ENCODE results near the gene RFX6. TPM values are rescaled to one million over a fixed set of nuclear protein-coding genes. Genes with fewer than 3 reads are reported as not detected.
A peak's percentile ranks its signal among the peaks of the same experiment; 100 is the strongest.

The RFX6 gene
- total RNA-seq, 2 donors from 2014 or later: 0.59 to 1.6 TPM

DNA sequence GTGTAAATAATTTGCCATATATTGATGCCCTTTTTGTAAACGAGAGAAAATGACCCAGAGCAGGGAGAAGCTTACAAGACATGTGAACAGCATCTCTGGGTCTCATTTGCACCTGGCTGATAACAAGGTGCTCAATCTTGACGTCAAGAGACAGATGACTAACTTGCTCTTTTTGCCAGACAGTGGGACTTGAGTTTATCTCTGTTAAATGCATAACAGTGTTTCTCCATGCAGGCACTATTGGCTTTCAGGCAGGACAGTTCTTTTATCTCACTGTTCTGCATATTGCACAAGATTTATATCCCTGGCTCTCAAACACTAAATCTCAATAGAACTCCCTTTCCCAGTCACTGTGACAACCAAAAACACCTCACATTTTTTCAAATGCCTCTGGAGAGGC lies 56.4 kb downstream of the RFX6 start:
- H3K9me3 ChIP-seq: no peaks in the 10 kb centered on the region
- H3K4me3 ChIP-seq: no peak overlapping the region
- no peak overlapping the region for H3K9ac ChIP-seq (ENCODE audit: low read depth in 2 of 2, low read length in 2 of 2)
- DNase-seq: no peak
- H3K36me3 ChIP-seq: no peaks in the 10 kb centered on the region
- TF ChIP-seq, protein P1, sequence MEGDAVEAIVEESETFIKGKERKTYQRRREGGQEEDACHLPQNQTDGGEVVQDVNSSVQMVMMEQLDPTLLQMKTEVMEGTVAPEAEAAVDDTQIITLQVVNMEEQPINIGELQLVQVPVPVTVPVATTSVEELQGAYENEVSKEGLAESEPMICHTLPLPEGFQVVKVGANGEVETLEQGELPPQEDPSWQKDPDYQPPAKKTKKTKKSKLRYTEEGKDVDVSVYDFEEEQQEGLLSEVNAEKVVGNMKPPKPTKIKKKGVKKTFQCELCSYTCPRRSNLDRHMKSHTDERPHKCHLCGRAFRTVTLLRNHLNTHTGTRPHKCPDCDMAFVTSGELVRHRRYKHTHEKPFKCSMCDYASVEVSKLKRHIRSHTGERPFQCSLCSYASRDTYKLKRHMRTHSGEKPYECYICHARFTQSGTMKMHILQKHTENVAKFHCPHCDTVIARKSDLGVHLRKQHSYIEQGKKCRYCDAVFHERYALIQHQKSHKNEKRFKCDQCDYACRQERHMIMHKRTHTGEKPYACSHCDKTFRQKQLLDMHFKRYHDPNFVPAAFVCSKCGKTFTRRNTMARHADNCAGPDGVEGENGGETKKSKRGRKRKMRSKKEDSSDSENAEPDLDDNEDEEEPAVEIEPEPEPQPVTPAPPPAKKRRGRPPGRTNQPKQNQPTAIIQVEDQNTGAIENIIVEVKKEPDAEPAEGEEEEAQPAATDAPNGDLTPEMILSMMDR (IDR thresholded peaks at IDR 0.05): no peak
- no peaks in the 10 kb centered on the region for H3K27me3 ChIP-seq
- H3K27ac ChIP-seq: no peak overlapping the region
- intact Hi-C loops (cut with DNase I): no loop called here
- no peaks in the 10 kb centered on the region for H3K4me1 ChIP-seq

DNA sequence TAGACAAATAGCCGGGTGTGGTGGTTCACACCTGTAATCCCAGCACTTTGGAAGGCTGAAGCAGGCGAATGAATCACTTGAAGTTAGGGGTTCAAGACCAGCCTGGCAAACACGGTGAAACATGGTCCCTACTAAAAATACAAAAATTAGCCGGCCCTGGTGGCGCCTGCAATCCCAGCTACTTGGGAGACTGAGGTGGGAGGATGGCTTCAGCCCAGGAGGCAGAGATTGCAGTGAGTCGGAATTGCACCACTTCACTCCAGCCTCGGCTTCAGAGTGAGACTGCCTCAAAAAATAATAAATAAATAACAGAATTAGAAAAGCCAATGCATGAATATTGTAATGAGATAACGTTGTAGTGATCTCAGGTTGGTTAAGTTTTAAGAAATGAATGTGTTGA lies 61.3 kb downstream of the RFX6 start:
- DNase-seq: no peak
- H3K27me3 ChIP-seq: no peaks in the 10 kb centered on the region

DNA sequence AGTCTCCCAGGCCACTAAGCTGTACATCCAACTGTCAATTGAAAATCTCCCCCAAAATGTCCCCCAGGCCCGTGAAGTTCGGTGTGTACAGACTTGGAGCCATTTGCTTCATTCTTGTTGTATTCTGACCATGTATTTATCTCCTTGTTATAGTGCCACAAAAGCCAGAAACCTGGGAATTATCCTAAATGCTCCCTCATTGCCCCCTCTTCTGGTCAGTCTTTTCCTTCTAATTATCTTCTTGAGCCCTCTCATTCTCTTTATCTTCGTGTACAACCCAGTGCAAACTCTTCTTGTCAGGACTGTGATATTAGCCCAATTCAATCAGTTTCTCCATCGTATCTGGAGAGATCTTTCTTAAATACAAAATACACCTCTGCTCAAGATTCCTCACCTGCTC lies 64.7 kb downstream of the RFX6 start:
- intact Hi-C loops (cut with DNase I): no loop called here
- no peak for DNase-seq
- no peak overlapping the region for H3K4me3 ChIP-seq
- H3K36me3 ChIP-seq: no peaks in the 10 kb centered on the region
- TF ChIP-seq, protein P1 (IDR thresholded peaks at IDR 0.05): no peak
- H3K9ac ChIP-seq (ENCODE audit: low read depth in 2 of 2, low read length in 2 of 2): no peak overlapping the region
- no peaks in the 10 kb centered on the region for H3K4me1 ChIP-seq
- H3K27me3 ChIP-seq: no peaks in the 10 kb centered on the region
- H3K27ac ChIP-seq: no peak overlapping the region
- H3K9me3 ChIP-seq: no peaks in the 10 kb centered on the region

More for the DNA sequence above, 61.3 kb downstream of the RFX6 start:
- no peaks in the 10 kb centered on the region for H3K9me3 ChIP-seq
- no peak overlapping the region for H3K9ac ChIP-seq (ENCODE audit: low read depth in 2 of 2, low read length in 2 of 2)
- H3K36me3 ChIP-seq: no peaks in the 10 kb centered on the region
- intact Hi-C loops (cut with DNase I): no loop called here
- no peak overlapping the region for H3K4me3 ChIP-seq
- TF ChIP-seq, protein P1 (IDR thresholded peaks at IDR 0.05): no peak
- no peaks in the 10 kb centered on the region for H3K4me1 ChIP-seq
- no peak overlapping the region for H3K27ac ChIP-seq

DNA sequence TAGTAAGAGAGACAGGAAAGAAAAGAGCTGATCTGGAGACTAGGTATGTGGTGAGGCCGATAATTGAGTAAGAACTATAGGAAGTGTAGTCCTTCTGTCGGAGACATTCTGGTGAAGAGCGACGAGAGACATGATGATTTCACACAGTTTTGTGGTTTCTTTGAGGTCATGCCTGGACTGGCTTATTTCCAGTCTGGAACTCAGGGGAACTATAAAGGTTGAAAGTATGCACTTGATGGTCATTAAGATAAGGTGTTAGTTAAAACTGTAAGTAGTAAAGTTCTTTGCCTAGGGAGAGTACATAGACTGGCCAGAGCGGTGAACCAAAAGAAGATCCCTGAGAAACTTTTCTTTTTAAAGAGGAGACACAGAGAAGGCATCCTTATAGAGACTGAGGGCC lies 68.8 kb downstream of the RFX6 start:
- H3K36me3 ChIP-seq: no peaks in the 10 kb centered on the region
- no peak overlapping the region for H3K9ac ChIP-seq (ENCODE audit: low read depth in 2 of 2, low read length in 2 of 2)
- TF ChIP-seq, protein P1 (IDR thresholded peaks at IDR 0.05): no peak
- H3K4me1 ChIP-seq: no peaks in the 10 kb centered on the region
- no peaks in the 10 kb centered on the region for H3K27me3 ChIP-seq
- H3K27ac ChIP-seq: no peak overlapping the region
- H3K4me3 ChIP-seq: no peak overlapping the region
- H3K9me3 ChIP-seq: no peaks in the 10 kb centered on the region
- intact Hi-C loops (cut with DNase I): no loop called here
- DNase-seq: peak; percentile 27

DNA sequence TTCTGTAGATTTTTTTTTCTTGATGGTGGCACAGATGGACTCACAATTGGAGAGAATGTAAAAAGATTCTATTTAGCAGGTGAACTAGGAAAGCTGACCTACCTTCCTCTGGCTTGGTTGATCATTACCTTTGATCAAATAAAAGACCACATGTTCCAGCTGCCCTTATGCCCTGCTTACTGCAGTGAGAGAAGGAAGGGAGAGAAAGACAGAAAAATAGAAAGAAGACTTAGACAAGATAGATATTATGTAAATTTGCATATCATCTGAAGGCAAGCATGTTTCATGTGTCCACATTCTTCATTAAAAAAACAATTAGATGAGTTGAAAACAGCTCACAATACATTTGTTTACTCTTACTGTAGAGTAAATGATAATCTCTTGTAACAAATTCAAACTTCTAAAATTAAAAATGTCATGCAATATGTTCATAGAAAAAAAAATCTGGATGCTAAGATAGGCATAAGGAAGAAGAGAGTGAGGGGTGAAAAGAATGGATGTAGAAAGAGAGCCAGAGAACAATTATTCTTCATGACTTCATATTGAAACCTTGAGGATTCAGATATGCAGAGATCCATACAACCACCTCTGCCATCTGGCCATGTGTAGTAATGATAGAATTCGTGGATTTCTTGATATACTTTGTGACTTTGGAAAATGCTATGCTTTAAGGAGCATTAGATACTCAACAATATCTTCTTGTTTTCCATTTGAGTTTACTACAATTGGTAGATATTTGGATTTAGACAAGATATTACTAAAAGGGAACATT lies 71.7 kb downstream of the RFX6 start:
- Histone ChIP-seq H3K36me3 (no peaks in the 10 kb centered on the region), H3K27ac (no peak overlapping the region)
- no peak for DNase-seq

More for the DNA sequence above, 71.7 kb downstream of the RFX6 start:
- Histone ChIP-seq H3K4me1 (no peaks in the 10 kb centered on the region), H3K9ac (ENCODE audit: low read depth in 2 of 2, low read length in 2 of 2) (no peak overlapping the region), H3K27me3 (no peaks in the 10 kb centered on the region), H3K9me3 (no peaks in the 10 kb centered on the region), H3K4me3 (no peak overlapping the region)
- intact Hi-C loops (cut with DNase I): no loop called here
- TF ChIP-seq, protein P1 (IDR thresholded peaks at IDR 0.05): no peak

All from colonic mucosa (tissue), 4 donors.